ENCODE results near the gene SPATA33.
A peak's percentile ranks its signal among the peaks of the same experiment; 100 is the strongest.
"Not testable (repeated sequence)": the region's sequence is repeated elsewhere in the genome, so short reads cannot be mapped to it uniquely, and the experiment has no call there.

Gene SPATA33

GRCh38 chr16:89693931-89694783, 36.5 kb downstream of the SPATA33 start:
- DNase-seq (ENCODE audit: low read depth), result no peak

- DNase-seq (ENCODE audit: low read depth), result not testable (repeated sequence)
Observed at GRCh38 chr16:89694784-89695085, 37.1 kb downstream of the SPATA33 start.

- DNase-seq (ENCODE audit: low read depth), result no peak
Observed at GRCh38 chr16:89695086-89695874, 37.6 kb downstream of the SPATA33 start.

GRCh38 chr16:89695875-89696669, 38.4 kb downstream of the SPATA33 start:
- no peak for DNase-seq (ENCODE audit: low read depth)

GRCh38 chr16:89696670-89697128, 39.1 kb downstream of the SPATA33 start:
- DNase-seq (ENCODE audit: low read depth), result no peak

- DNase-seq (ENCODE audit: low read depth), result no peak
Observed at GRCh38 chr16:89697161-89697615, 39.6 kb downstream of the SPATA33 start.

- no peak for DNase-seq (ENCODE audit: low read depth)
Observed at GRCh38 chr16:89697616-89698331, 40.1 kb downstream of the SPATA33 start.

GRCh38 chr16:89698717-89699116, 41.1 kb downstream of the SPATA33 start:
- not testable (repeated sequence) for DNase-seq (ENCODE audit: low read depth)

- not testable (repeated sequence) for DNase-seq (ENCODE audit: low read depth)
Observed at GRCh38 chr16:89699629-89700099, 42.0 kb downstream of the SPATA33 start.

GRCh38 chr16:89700100-89700648, 42.5 kb downstream of the SPATA33 start:
- DNase-seq (ENCODE audit: low read depth), result peak; percentile 97

- DNase-seq (ENCODE audit: low read depth), result no peak
Observed at GRCh38 chr16:89700649-89701424, 43.2 kb downstream of the SPATA33 start.

GRCh38 chr16:89701425-89702406, 44.1 kb downstream of the SPATA33 start, which contains the start of gene SPATA2L:
SPATA2L (minus strand) TSS chr16:89701705; CDS start chr16:89701232, 473 bp downstream.
- peak; percentile 86 for DNase-seq (ENCODE audit: low read depth)

GRCh38 chr16:89704281-89704680, 46.6 kb downstream of the SPATA33 start:
- no peak for DNase-seq (ENCODE audit: low read depth)

GRCh38 chr16:89705006-89705405, 47.4 kb downstream of the SPATA33 start:
- no peak for DNase-seq (ENCODE audit: low read depth)

- DNase-seq (ENCODE audit: low read depth), result no peak
Observed at GRCh38 chr16:89706518-89707260, 49.1 kb downstream of the SPATA33 start.

- DNase-seq (ENCODE audit: low read depth), result no peak
Observed at GRCh38 chr16:89707695-89708094, 50.1 kb downstream of the SPATA33 start.

- DNase-seq (ENCODE audit: low read depth), result no peak
Observed at GRCh38 chr16:89708481-89708931, 50.9 kb downstream of the SPATA33 start.

- no peak for DNase-seq (ENCODE audit: low read depth)
Observed at GRCh38 chr16:89709166-89709565, 51.5 kb downstream of the SPATA33 start.
